Upper lobe of right lung (tissue), 1 donor: ENCODE data around the gene UGT1A9. TPM values are rescaled to one million over a fixed set of nuclear protein-coding genes. Genes with fewer than 3 reads are reported as not detected.

Experiments used
- ATAC-seq: fragments of 200-7000 bp; cut with Tn5 transposase; one replicate; pipeline ENCODE4 v1.9.1; 2020; ENCODE audit warnings: mild to moderate bottlenecking, moderate library complexity
- DNase-seq: peaks from one replicate; pipeline ENCODE4 v3.0.0-alpha.2; 2020
- H3K27ac ChIP-seq: fragments of 200-600 bp; one replicate; pipeline ENCODE4 v1.8.0; 2022
- H3K27me3 ChIP-seq: fragments of 200-600 bp; one replicate; pipeline ENCODE4 v1.8.0; 2022; ENCODE audit warnings: mild to moderate bottlenecking
- H3K36me3 ChIP-seq: fragments of 200-600 bp; one replicate; pipeline ENCODE4 v1.8.0; 2022
- H3K4me1 ChIP-seq: fragments of 200-600 bp; one replicate; pipeline ENCODE4 v1.8.0; 2022
- H3K4me3 ChIP-seq: fragments of 200-600 bp; one replicate; pipeline ENCODE4 v1.8.0; 2022; ENCODE audit warnings: mild to moderate bottlenecking
- H3K9me3 ChIP-seq: fragments of 200-600 bp; one replicate; pipeline ENCODE4 v1.8.0; 2022
- CTCF ChIP-seq: fragments of 200-600 bp; IDR thresholded peaks from one replicate; pipeline ENCODE4 v1.8.0; 2022; ENCODE audit warnings: antibody characterized with exemption
- intact Hi-C: fragments of 100-400 bp; cut with DNase I; formaldehyde crosslinking; loops from one replicate; pipeline ENCODE4 v1.11.0; 2022
- total RNA-seq: library from RNA; stranded (reverse); fragmentation: NEBNext Ultra II Directional; extraction: Animal tissue kit (Norgen Biotek cat#: 25700); gene quantifications from one replicate; pipeline ENCODE4 v1.2.1, GENCODE V29; 2021
- donor health status: DM: no; HTN: yes; CAD: no; lungs with severe emphysema.

Gene UGT1A9
- total RNA-seq, 1 donor from 2014 or later = not detected

- H3K36me3 ChIP-seq = no peaks in the 10 kb centered on the region
- no peak for TF ChIP-seq CTCF
- DNase-seq = peak; percentile 15
- no peak overlapping the region for H3K27ac ChIP-seq
- no peaks in the 10 kb centered on the region for H3K4me1 ChIP-seq
- no peak overlapping the region for H3K4me3 ChIP-seq
- intact Hi-C loops = no loop called here
- ATAC-seq = no peak
- H3K27me3 ChIP-seq = no peaks in the 10 kb centered on the region
- no peaks in the 10 kb centered on the region for H3K9me3 ChIP-seq
These were observed 144.6 kb downstream of the UGT1A9 start for GRCh38 chr2:233816334-233816733.

GRCh38 chr2:233816771-233817170 is 145.1 kb downstream of the UGT1A9 start:
- DNase-seq (peak; percentile 23), ATAC-seq (no peak)
- Histone ChIP-seq H3K9me3 (no peaks in the 10 kb centered on the region), H3K36me3 (no peaks in the 10 kb centered on the region), H3K4me3 (no peak overlapping the region), H3K4me1 (no peaks in the 10 kb centered on the region), H3K27me3 (no peaks in the 10 kb centered on the region), H3K27ac (no peak overlapping the region)
- TF ChIP-seq CTCF = no peak
- intact Hi-C loops = no loop called here

- DNase-seq (peak; percentile 35), ATAC-seq (no peak)
- Histone ChIP-seq H3K9me3 (no peaks in the 10 kb centered on the region), H3K27me3 (no peaks in the 10 kb centered on the region), H3K4me1 (no peaks in the 10 kb centered on the region), H3K36me3 (no peaks in the 10 kb centered on the region), H3K27ac (no peak overlapping the region), H3K4me3 (no peak overlapping the region)
- intact Hi-C loops = no loop called here
- no peak for TF ChIP-seq CTCF
These were observed 145.7 kb downstream of the UGT1A9 start for GRCh38 chr2:233817361-233817911.

- intact Hi-C loops = no loop called here
- no peaks in the 10 kb centered on the region for H3K36me3 ChIP-seq
- H3K9me3 ChIP-seq = no peaks in the 10 kb centered on the region
- ATAC-seq (no peak), DNase-seq (no peak)
- no peak for TF ChIP-seq CTCF
- H3K27me3 ChIP-seq = no peaks in the 10 kb centered on the region
- H3K4me1 ChIP-seq = no peaks in the 10 kb centered on the region
- no peak overlapping the region for H3K27ac ChIP-seq
- H3K4me3 ChIP-seq = no peak overlapping the region
These were observed 146.4 kb downstream of the UGT1A9 start for GRCh38 chr2:233817995-233818638.

GRCh38 chr2:233818639-233819621 is 147.2 kb downstream of the UGT1A9 start:
- no peak for ATAC-seq

More at GRCh38 chr2:233818639-233819621, 147.2 kb downstream of the UGT1A9 start:
- TF ChIP-seq CTCF = no peak
- intact Hi-C loops = no loop called here
- no peaks in the 10 kb centered on the region for H3K4me1 ChIP-seq
- H3K9me3 ChIP-seq = no peaks in the 10 kb centered on the region
- H3K4me3 ChIP-seq = no peak overlapping the region
- DNase-seq = peak; percentile 44
- H3K27me3 ChIP-seq = no peaks in the 10 kb centered on the region
- no peaks in the 10 kb centered on the region for H3K36me3 ChIP-seq
- no peak overlapping the region for H3K27ac ChIP-seq
